ENCODE results near the gene SMG7.
A peak's percentile ranks its signal among the peaks of the same experiment; 100 is the strongest.

Gene SMG7

GRCh38 chr1:183582021-183582713, 109.9 kb downstream of the SMG7 start:
- Histone ChIP-seq H3K9ac (peak overlapping the region; percentile 69), H3K4me3 (peak overlapping the region; percentile 12; the same call in 1 of the 2 replicates), H3K4me1 (peaks cover 79% of the 10 kb centered on the region), H3K27ac (peak overlapping the region; percentile 93), H3K27me3 (no peaks in the 10 kb centered on the region), H3K36me3 (no peaks in the 10 kb centered on the region), H4K20me1 (no peaks in the 10 kb centered on the region), H3K9me3 (no peaks in the 10 kb centered on the region), H3K4me2 (peak overlapping the region; percentile 74)
- TF ChIP-seq Cebpa-rat (IDR thresholded peaks at IDR 0.05), result no peak

- H4K20me1 ChIP-seq, result no peaks in the 10 kb centered on the region
- H3K4me2 ChIP-seq, result peak overlapping the region; percentile 74
These were observed 111.2 kb downstream of the SMG7 start for GRCh38 chr1:183583466-183583865.

GRCh38 chr1:183584147-183584546, 111.8 kb downstream of the SMG7 start:
- H3K27me3 ChIP-seq, result no peaks in the 10 kb centered on the region
- no peak overlapping the region for H3K9ac ChIP-seq
- no peaks in the 10 kb centered on the region for H3K9me3 ChIP-seq
- H3K4me3 ChIP-seq, result no peak overlapping the region
- no peaks in the 10 kb centered on the region for H4K20me1 ChIP-seq
- no peaks in the 10 kb centered on the region for H3K36me3 ChIP-seq
- H3K4me1 ChIP-seq, result peaks cover 66% of the 10 kb centered on the region
- TF ChIP-seq Cebpa-rat (IDR thresholded peaks at IDR 0.05), result peak; percentile 89; the same call in 1 of the 2 replicates
- H3K4me2 ChIP-seq, result peak overlapping the region; percentile 74
- 0 out of 2 replicates have a peak overlapping the region, but pooled peaks have one; percentile 93 for H3K27ac ChIP-seq

More at GRCh38 chr1:183583466-183583865, 111.2 kb downstream of the SMG7 start:
- no peak for TF ChIP-seq Cebpa-rat (IDR thresholded peaks at IDR 0.05)
- Histone ChIP-seq H3K36me3 (no peaks in the 10 kb centered on the region), H3K9ac (no peak overlapping the region), H3K9me3 (no peaks in the 10 kb centered on the region), H3K4me3 (no peak overlapping the region), H3K4me1 (peaks cover 66% of the 10 kb centered on the region), H3K27me3 (no peaks in the 10 kb centered on the region), H3K27ac (peak overlapping the region; percentile 93; the same call in 1 of the 2 replicates)

GRCh38 chr1:183585038-183585437, 112.7 kb downstream of the SMG7 start:
- Histone ChIP-seq H3K9me3 (no peaks in the 10 kb centered on the region), H3K9ac (no peak overlapping the region), H3K27ac (no peak overlapping the region), H3K27me3 (no peaks in the 10 kb centered on the region), H3K36me3 (no peaks in the 10 kb centered on the region), H3K4me2 (no peak overlapping the region), H4K20me1 (no peaks in the 10 kb centered on the region), H3K4me1 (peaks cover 66% of the 10 kb centered on the region), H3K4me3 (no peak overlapping the region)
- TF ChIP-seq Cebpa-rat (IDR thresholded peaks at IDR 0.05), result no peak

- Histone ChIP-seq H3K27me3 (no peaks in the 10 kb centered on the region), H3K9ac (no peak overlapping the region), H3K4me2 (no peak overlapping the region), H3K9me3 (no peaks in the 10 kb centered on the region), H4K20me1 (no peaks in the 10 kb centered on the region), H3K27ac (no peak overlapping the region; the same call in 1 of the 2 replicates), H3K4me1 (peaks cover 66% of the 10 kb centered on the region), H3K4me3 (no peak overlapping the region), H3K36me3 (no peaks in the 10 kb centered on the region)
- TF ChIP-seq Cebpa-rat (IDR thresholded peaks at IDR 0.05), result no peak
These were observed 114.2 kb downstream of the SMG7 start for GRCh38 chr1:183586455-183586854.

- Histone ChIP-seq H3K4me3 (no peak overlapping the region), H3K4me2 (no peak overlapping the region), H3K27me3 (no peaks in the 10 kb centered on the region), H3K9ac (no peak overlapping the region), H3K4me1 (peaks cover 66% of the 10 kb centered on the region), H3K27ac (no peak overlapping the region; the same call in 1 of the 2 replicates), H4K20me1 (no peaks in the 10 kb centered on the region), H3K36me3 (no peaks in the 10 kb centered on the region), H3K9me3 (no peaks in the 10 kb centered on the region)
- no peak for TF ChIP-seq Cebpa-rat (IDR thresholded peaks at IDR 0.05)
These were observed 114.6 kb downstream of the SMG7 start for GRCh38 chr1:183586926-183587325.

- Histone ChIP-seq H3K9ac (no peak overlapping the region), H3K27me3 (no peaks in the 10 kb centered on the region), H3K4me2 (peak overlapping the region; percentile 19; the same call in 1 of the 2 replicates), H3K4me3 (no peak overlapping the region), H3K4me1 (peaks cover 66% of the 10 kb centered on the region), H3K27ac (peak overlapping the region; percentile 42), H4K20me1 (no peaks in the 10 kb centered on the region), H3K9me3 (no peaks in the 10 kb centered on the region), H3K36me3 (no peaks in the 10 kb centered on the region)
- no peak for TF ChIP-seq Cebpa-rat (IDR thresholded peaks at IDR 0.05)
These were observed 116.5 kb downstream of the SMG7 start for GRCh38 chr1:183588827-183589226.

GRCh38 chr1:183589384-183589783, 117.1 kb downstream of the SMG7 start:
- H3K4me2 ChIP-seq, result peak overlapping the region; percentile 89
- TF ChIP-seq Cebpa-rat (IDR thresholded peaks at IDR 0.05), result no peak
- H3K4me3 ChIP-seq, result no peak overlapping the region
- H4K20me1 ChIP-seq, result no peaks in the 10 kb centered on the region
- H3K27me3 ChIP-seq, result no peaks in the 10 kb centered on the region
- peak overlapping the region; percentile 74; the same call in 1 of the 2 replicates for H3K27ac ChIP-seq
- no peaks in the 10 kb centered on the region for H3K9me3 ChIP-seq
- H3K4me1 ChIP-seq, result peaks cover 66% of the 10 kb centered on the region
- no peak overlapping the region for H3K9ac ChIP-seq
- no peaks in the 10 kb centered on the region for H3K36me3 ChIP-seq

- Histone ChIP-seq H3K4me2 (peak overlapping the region; percentile 89), H3K27ac (peak overlapping the region; percentile 74), H3K9me3 (no peaks in the 10 kb centered on the region), H3K36me3 (no peaks in the 10 kb centered on the region), H3K4me3 (0 out of 2 replicates have a peak overlapping the region, but pooled peaks have one; percentile 23), H4K20me1 (no peaks in the 10 kb centered on the region), H3K27me3 (no peaks in the 10 kb centered on the region), H3K9ac (peak overlapping the region; percentile 26), H3K4me1 (peaks cover 66% of the 10 kb centered on the region)
- no peak for TF ChIP-seq Cebpa-rat (IDR thresholded peaks at IDR 0.05)
These were observed 117.6 kb downstream of the SMG7 start for GRCh38 chr1:183589874-183590243.

Measured in BLaER1 (cell line).